Measurements from ENCODE around the gene B4GALT1. TPM values are rescaled to one million over a fixed set of nuclear protein-coding genes. Genes with fewer than 3 reads are reported as not detected.

B4GALT1 gene
- total RNA-seq, 1 donor from 2014 or later = 72.0 TPM

DNA sequence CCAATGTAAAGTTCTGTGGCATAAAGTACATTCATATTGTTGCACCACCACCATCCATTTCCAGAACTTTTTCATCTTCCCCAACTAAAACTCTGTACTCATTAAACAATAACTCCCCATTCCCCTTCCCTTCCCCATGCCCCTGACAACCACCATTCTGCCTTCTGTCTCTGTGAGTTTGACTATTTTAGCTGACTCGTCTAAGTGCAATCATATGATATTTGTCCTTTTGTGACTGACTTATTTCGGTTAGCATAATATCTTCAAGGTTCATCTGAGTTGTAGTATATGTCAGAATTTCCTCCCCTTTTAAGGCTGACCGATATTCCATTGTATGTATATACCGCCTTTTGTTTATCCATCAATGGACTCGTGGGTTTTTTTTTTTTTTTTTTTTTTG, 61.6 kb downstream of the B4GALT1 start:
- no peak for DNase-seq
- Histone ChIP-seq H3K4me1 (peaks cover 21% of the 10 kb centered on the region), H3K27me3 (ENCODE audit: low read depth) (no peaks in the 10 kb centered on the region), H3K36me3 (peaks cover 14% of the 10 kb centered on the region), H3K27ac (no peak overlapping the region), H3K9me3 (no peaks in the 10 kb centered on the region), H3K4me3 (no peak overlapping the region)
- TF ChIP-seq, protein P1, sequence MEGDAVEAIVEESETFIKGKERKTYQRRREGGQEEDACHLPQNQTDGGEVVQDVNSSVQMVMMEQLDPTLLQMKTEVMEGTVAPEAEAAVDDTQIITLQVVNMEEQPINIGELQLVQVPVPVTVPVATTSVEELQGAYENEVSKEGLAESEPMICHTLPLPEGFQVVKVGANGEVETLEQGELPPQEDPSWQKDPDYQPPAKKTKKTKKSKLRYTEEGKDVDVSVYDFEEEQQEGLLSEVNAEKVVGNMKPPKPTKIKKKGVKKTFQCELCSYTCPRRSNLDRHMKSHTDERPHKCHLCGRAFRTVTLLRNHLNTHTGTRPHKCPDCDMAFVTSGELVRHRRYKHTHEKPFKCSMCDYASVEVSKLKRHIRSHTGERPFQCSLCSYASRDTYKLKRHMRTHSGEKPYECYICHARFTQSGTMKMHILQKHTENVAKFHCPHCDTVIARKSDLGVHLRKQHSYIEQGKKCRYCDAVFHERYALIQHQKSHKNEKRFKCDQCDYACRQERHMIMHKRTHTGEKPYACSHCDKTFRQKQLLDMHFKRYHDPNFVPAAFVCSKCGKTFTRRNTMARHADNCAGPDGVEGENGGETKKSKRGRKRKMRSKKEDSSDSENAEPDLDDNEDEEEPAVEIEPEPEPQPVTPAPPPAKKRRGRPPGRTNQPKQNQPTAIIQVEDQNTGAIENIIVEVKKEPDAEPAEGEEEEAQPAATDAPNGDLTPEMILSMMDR (IDR thresholded peaks at IDR 0.05) = no peak
- intact Hi-C loops (cut with DNase I) = no loop called here
- no peak for ATAC-seq

DNA sequence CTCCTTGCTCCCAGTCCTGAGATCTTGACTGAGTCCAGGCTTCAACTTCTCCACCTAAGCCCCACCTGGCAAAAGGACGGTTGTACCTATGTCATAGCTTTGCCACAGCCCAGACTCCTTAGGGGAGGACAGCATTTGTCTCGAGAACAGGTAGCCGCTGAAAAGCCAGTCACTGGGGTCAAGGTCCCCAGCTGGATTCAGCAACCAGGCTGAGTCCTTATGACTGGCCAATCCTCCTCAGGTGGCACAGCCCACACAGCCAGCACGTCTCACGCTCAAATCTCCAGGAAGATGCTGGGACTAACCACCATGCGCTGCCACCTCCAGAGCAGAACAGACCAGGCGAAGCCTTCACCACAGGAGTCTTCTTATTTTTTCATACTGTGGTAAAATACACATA, 62.7 kb downstream of the B4GALT1 start:
- ATAC-seq (no peak), DNase-seq (no peak)
- peaks cover 4% of the 10 kb centered on the region for H3K36me3 ChIP-seq
- H3K27ac ChIP-seq = no peak overlapping the region
- intact Hi-C loops (cut with DNase I) = no loop called here
- no peaks in the 10 kb centered on the region for H3K9me3 ChIP-seq
- TF ChIP-seq, protein P1 (IDR thresholded peaks at IDR 0.05) = no peak
- no peak overlapping the region for H3K4me3 ChIP-seq
- no peaks in the 10 kb centered on the region for H3K27me3 ChIP-seq (ENCODE audit: low read depth)
- peaks cover 21% of the 10 kb centered on the region for H3K4me1 ChIP-seq

DNA sequence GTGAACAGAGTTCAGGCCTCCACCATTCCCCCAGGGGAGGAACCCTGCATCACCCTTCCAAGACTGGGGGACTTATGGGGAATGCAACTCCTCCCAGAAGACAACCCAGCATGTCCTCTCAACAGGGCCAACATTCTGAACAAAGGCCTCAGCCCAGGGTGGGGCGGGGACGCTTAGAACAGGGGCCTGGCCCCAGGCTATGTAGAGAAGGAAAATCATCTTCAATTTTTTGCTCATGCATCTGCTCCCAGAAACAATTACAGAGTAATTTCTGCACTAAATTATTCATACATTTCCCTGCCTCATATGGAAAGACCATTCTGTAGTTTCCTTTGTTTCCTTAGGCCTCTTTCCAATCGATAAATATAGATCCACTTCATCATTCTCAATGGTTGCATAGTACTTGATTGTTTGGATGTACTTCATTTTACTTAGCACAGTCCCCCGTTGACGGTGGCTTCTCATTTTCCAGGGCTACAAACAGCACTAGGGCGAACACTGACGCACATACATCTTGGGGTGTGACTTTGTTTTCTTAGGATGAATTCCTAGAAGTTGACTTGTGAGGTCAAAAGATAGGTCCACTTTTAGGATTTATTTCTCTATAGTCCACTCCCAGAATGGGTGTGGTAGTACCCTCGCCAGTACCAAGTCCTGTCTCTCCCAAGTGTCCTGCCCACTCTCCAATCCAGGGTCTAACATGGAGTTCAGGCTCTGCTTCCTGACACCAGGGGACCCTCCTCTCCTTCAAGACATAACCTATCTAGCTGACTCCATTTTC, 63.4 kb downstream of the B4GALT1 start:
- no peak overlapping the region for H3K27ac ChIP-seq
- DNase-seq = no peak

DNA sequence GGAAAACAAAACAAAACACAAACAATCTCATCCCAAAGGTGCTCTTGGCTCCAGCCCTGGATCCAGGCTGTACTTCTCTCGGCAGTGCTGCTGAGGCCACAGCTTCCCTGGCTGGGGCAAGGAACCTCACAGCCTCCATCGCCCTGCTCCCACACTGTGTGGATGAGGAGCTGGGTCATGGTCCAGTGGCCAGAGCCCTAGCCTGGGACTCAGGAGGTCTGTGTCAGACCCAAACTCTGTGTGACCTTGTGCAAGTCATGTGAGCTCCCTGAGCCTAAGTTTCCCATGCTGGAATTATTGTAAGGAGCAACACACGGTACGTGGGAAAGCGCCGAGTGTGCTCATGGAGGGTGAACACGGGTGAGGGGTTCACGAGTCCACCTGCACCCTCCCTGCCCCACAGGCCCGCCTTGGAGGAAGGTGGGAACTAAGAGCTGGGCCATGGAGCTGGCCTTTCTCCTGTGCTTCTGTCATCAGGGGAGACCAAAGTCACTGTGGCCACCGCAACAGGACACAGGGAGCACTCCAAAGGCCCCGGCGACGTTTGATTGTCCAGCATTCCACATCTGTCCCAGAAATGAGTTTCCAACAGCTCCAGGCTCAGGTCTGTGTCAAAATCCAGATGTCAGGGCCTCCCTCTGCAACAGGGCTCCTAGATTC, 64.5 kb downstream of the B4GALT1 start:
- Histone ChIP-seq H3K9me3 (no peaks in the 10 kb centered on the region), H3K36me3 (no peaks in the 10 kb centered on the region), H3K4me3 (no peak overlapping the region), H3K27ac (no peak overlapping the region), H3K27me3 (ENCODE audit: low read depth) (no peaks in the 10 kb centered on the region), H3K4me1 (peaks cover 17% of the 10 kb centered on the region)
- ATAC-seq (no peak), DNase-seq (no peak)
- TF ChIP-seq, protein P1 (IDR thresholded peaks at IDR 0.05) = no peak
- intact Hi-C loops (cut with DNase I) = no loop called here

More for the DNA sequence above, 63.4 kb downstream of the B4GALT1 start:
- no peak for ATAC-seq
- no peaks in the 10 kb centered on the region for H3K9me3 ChIP-seq
- peaks cover 21% of the 10 kb centered on the region for H3K4me1 ChIP-seq
- intact Hi-C loops (cut with DNase I) = no loop called here
- H3K27me3 ChIP-seq (ENCODE audit: low read depth) = no peaks in the 10 kb centered on the region
- H3K4me3 ChIP-seq = no peak overlapping the region
- TF ChIP-seq, protein P1 (IDR thresholded peaks at IDR 0.05) = no peak
- no peaks in the 10 kb centered on the region for H3K36me3 ChIP-seq

DNA sequence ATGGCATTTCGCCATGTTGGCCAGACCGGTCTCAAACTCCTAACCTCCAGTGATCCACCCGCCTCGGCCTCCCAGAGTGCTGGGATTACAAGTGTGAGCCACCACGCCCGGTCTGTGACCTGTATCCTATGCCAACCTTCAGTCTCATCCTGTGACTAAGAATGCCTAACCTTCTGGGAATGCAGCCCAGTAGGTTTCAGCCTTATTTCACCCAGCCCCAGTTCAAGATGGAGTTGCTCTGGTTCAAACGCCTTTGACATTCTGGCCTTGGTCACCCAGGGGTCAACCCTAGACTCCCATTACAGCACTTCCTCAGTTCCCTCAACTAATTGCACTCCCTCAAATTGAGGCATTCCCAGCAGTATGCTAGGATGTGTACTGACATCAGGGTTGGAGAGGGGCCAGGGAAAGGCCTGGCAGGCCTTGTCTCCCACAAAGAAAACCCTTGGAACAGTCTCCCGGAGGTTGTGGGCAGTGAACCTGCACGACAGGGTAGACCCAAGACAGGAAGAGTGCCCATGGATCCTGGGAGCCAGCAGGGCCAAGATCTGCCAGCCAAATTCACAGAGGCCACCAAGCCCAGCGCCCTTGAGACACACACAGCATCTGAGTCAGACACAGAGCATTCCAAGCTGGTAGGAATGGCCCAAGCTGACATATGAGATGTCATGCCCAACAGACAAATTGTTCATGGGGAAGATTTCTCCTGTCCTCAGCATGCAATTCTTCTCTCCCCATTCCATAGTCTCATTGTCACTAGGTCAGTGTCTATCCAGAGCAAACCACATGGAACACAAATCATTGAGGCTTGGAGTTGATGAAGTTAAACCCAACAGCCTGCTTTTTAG, 65.8 kb downstream of the B4GALT1 start:
- TF ChIP-seq, protein P1 (IDR thresholded peaks at IDR 0.05) = no peak
- no peak for DNase-seq
- H3K27ac ChIP-seq = no peak overlapping the region
- H3K36me3 ChIP-seq = no peaks in the 10 kb centered on the region
- H3K27me3 ChIP-seq (ENCODE audit: low read depth) = no peaks in the 10 kb centered on the region
- intact Hi-C loops (cut with DNase I) = no loop called here
- ATAC-seq = peak in 1 of 2 donors; percentile 4
- no peaks in the 10 kb centered on the region for H3K9me3 ChIP-seq
- H3K4me1 ChIP-seq = peaks cover 4% of the 10 kb centered on the region
- no peak overlapping the region for H3K4me3 ChIP-seq
